GM23338 (cell line): ENCODE measurements around the gene HERC2. TPM values are rescaled to one million over a fixed set of nuclear protein-coding genes. Genes with fewer than 3 reads are reported as not detected.

Source experiments
- ATAC-seq: fragments of 200-7000 bp; cut with Tn5 transposase; 3 replicates; pipeline ENCODE4 v1.9.1; 2020
- DNase-seq: peaks from one replicate; pipeline ENCODE4 v3.0.0-alpha.2; 2015; ENCODE audit warnings: low spot score
- H2AFZ ChIP-seq: fragments of 200-600 bp; sonication (generic); 2 replicates; pipeline ENCODE4 v1.8.0; 2016; ENCODE audit warnings: antibody characterized with exemption, mild to moderate bottlenecking, moderate library complexity
- H3F3A ChIP-seq: fragments of 200-600 bp; sonication (generic); replicated peaks from 2 replicates; pipeline ENCODE4 v1.8.0; 2017; ENCODE audit warnings: antibody characterized with exemption, mixed run types, low read depth
- H3K27ac ChIP-seq: fragments of 200-600 bp; sonication (generic); 2 replicates; pipeline ENCODE4 v1.6.1; 2016; ENCODE audit warnings: low read depth
- H3K27me3 ChIP-seq: fragments of 200-600 bp; sonication (generic); 2 replicates; pipeline ENCODE4 v1.8.0; 2016; ENCODE audit warnings: mild to moderate bottlenecking, mixed run types, moderate library complexity; ENCODE audit not compliant: insufficient read depth
- H3K36me3 ChIP-seq: fragments of 200-600 bp; sonication (generic); 2 replicates; pipeline ENCODE4 v1.8.0; 2016; ENCODE audit warnings: mild to moderate bottlenecking; ENCODE audit not compliant: insufficient read depth
- H3K4me1 ChIP-seq: fragments of 200-600 bp; sonication (generic); 2 replicates; pipeline ENCODE4 v1.8.0; 2016; ENCODE audit warnings: mild to moderate bottlenecking, moderate library complexity; ENCODE audit not compliant: insufficient read depth
- H3K4me2 ChIP-seq: fragments of 200-600 bp; sonication (generic); 2 replicates; pipeline ENCODE4 v1.7.1; 2017; ENCODE audit warnings: mixed run types
- H3K4me3 ChIP-seq: fragments of 200-600 bp; sonication (generic); 2 replicates; pipeline ENCODE4 v1.6.1; 2016; ENCODE audit warnings: mixed run types
- H3K79me2 ChIP-seq: fragments of 200-600 bp; sonication (generic); replicated peaks from 2 replicates; pipeline ENCODE4 v1.8.0; 2017; ENCODE audit warnings: mild to moderate bottlenecking; ENCODE audit not compliant: insufficient read depth
- H3K9me2 ChIP-seq: fragments of 200-600 bp; sonication (generic); 2 replicates; pipeline ENCODE4 v1.8.0; 2017; ENCODE audit not compliant: insufficient read depth
- H4K20me1 ChIP-seq: fragments of 200-600 bp; sonication (generic); replicated peaks from 2 replicates; pipeline ENCODE4 v1.8.0; 2017; ENCODE audit warnings: mild to moderate bottlenecking; ENCODE audit not compliant: insufficient read depth
- H3K27ac Mint-ChIP-seq: 2 replicates; pipeline ENCODE4 v1.8.0; 2020; ENCODE audit warnings: inconsistent platforms, mild to moderate bottlenecking, moderate library complexity, mixed read lengths
- H3K27me3 Mint-ChIP-seq: 3 replicates; pipeline ENCODE4 v1.8.0; 2022; ENCODE audit warnings: low read depth, mild to moderate bottlenecking, moderate library complexity, mixed read lengths, inconsistent platforms; ENCODE audit not compliant: insufficient read depth, poor library complexity
- H3K36me3 Mint-ChIP-seq: 3 replicates; pipeline ENCODE4 v1.8.0; 2021; ENCODE audit warnings: low read depth, mild to moderate bottlenecking, inconsistent platforms, moderate library complexity, mixed read lengths
- H3K4me1 Mint-ChIP-seq: 3 replicates; pipeline ENCODE4 v1.8.0; 2020; ENCODE audit warnings: mild to moderate bottlenecking, inconsistent platforms, mixed read lengths
- H3K4me3 Mint-ChIP-seq: 3 replicates; pipeline ENCODE4 v1.8.0; 2021; ENCODE audit warnings: moderate library complexity, mild to moderate bottlenecking, inconsistent platforms, mixed read lengths
- H3K9me3 Mint-ChIP-seq: 3 replicates; pipeline ENCODE4 v1.8.0; 2020; ENCODE audit warnings: moderate library complexity, mild to moderate bottlenecking, inconsistent platforms, mixed read lengths
- CREB1 ChIP-seq: fragments of 250-450 bp; sonication (Bioruptor Pico); IDR thresholded peaks from 2 replicates; pipeline ENCODE4 v1.5.0; 2020; ENCODE audit warnings: low read depth, mild to moderate bottlenecking, moderate library complexity
- ETS1 ChIP-seq: IDR thresholded peaks from 2 replicates; pipeline ENCODE4 v1.6.1; 2016; ENCODE audit warnings: antibody characterized with exemption
- EZH2 ChIP-seq: fragments of 200-600 bp; sonication (generic); IDR thresholded peaks from one replicate; pipeline ENCODE4 v1.8.0; 2017; ENCODE audit warnings: antibody characterized with exemption, mild to moderate bottlenecking, low read depth; ENCODE audit not compliant: unreplicated experiment
- EZH2phosphoT487 ChIP-seq: fragments of 200-600 bp; sonication (generic); IDR thresholded peaks from one replicate; pipeline ENCODE4 v1.8.1; 2018; ENCODE audit warnings: antibody characterized with exemption; ENCODE audit not compliant: unreplicated experiment
- JUNB ChIP-seq: IDR thresholded peaks from one replicate; pipeline ENCODE4 v1.6.1; 2016; ENCODE audit warnings: antibody characterized with exemption; ENCODE audit not compliant: unreplicated experiment
- NANOG ChIP-seq: IDR thresholded peaks from 2 replicates; pipeline ENCODE4 v1.6.1; 2016; ENCODE audit warnings: antibody characterized with exemption, borderline replicate concordance
- POLR2AphosphoS5 ChIP-seq: IDR thresholded peaks from 2 replicates; pipeline ENCODE4 v1.6.1; 2016; ENCODE audit warnings: antibody characterized with exemption, low read depth
- STAT1 ChIP-seq: IDR thresholded peaks from one replicate; pipeline ENCODE4 v1.6.1; 2016; ENCODE audit warnings: antibody characterized with exemption; ENCODE audit not compliant: unreplicated experiment
- ZNF114 ChIP-seq: fragments of 250-450 bp; sonication (Bioruptor Pico); IDR thresholded peaks from 2 replicates; pipeline ENCODE4 v1.5.0; 2020; ENCODE audit warnings: mild to moderate bottlenecking, moderate library complexity
- ZNF462 ChIP-seq: fragments of 250-450 bp; sonication (Bioruptor Pico); IDR thresholded peaks from 2 replicates; pipeline ENCODE4 v1.5.0; 2020; ENCODE audit warnings: mild to moderate bottlenecking, moderate library complexity
- polyA plus RNA-seq: library from polyadenylated mRNA; unstranded; fragments of >200 nt; fragmentation: Nextera tagmentation; extraction: Ambion mirVana; gene quantifications from 2 replicates; pipeline ENCODE4 v1.2.1, GENCODE V29; 2016
- total RNA-seq: library from RNA; depleted of rRNA; stranded (reverse); fragments of >200 nt; shearing (Covaris generic); gene quantifications from 2 replicates; pipeline ENCODE4 v1.2.3, GENCODE V29; 2014
- TF ChIP-seq, protein P1 (sequence below): IDR thresholded peaks from one replicate; pipeline ENCODE4 v1.6.1; 2018; ENCODE audit warnings: antibody characterized with exemption; ENCODE audit not compliant: unreplicated experiment
- TF ChIP-seq, protein P2 (sequence below), 2 experiments: fragments of 200-600 bp in 1 of 2; sonication (generic) in 1 of 2; conservative IDR thresholded peaks; 2 replicates each; pipeline versions ENCODE4 v1.5.1 to v1.6.1; 2016 to 2017; ENCODE audit warnings: antibody characterized with exemption in 2 of 2, low read depth in 2 of 2, mild to moderate bottlenecking in 2 of 2, moderate library complexity in 1 of 2

Gene HERC2
- total and polyA plus RNA-seq, 2 experiments from 2014 or later: 71.3 to 80.7 TPM

- H3K36me3 Mint-ChIP-seq: peaks cover 75% of the 10 kb centered on the region
- Histone ChIP-seq H4K20me1 (no peaks in the 10 kb centered on the region; the same call in 1 of the 2 replicates), H3K36me3 (peaks cover 8% of the 10 kb centered on the region; the same call in 1 of the 2 replicates), H3K79me2 (no peaks in the 10 kb centered on the region), H3F3A (no peaks in the 10 kb centered on the region), H3K4me2 (no peak overlapping the region), H3K4me1 (no peaks in the 10 kb centered on the region), H3K27me3 (no peaks in the 10 kb centered on the region), H3K4me3 (no peak overlapping the region), H3K27ac (no peak overlapping the region), H2AFZ (no peak overlapping the region), H3K9me2 (no peaks in the 10 kb centered on the region)
- no peak for TF ChIP-seq ZNF114
- no peak for TF ChIP-seq EZH2phosphoT487
- TF ChIP-seq EZH2: no peak
- TF ChIP-seq, protein P1, sequence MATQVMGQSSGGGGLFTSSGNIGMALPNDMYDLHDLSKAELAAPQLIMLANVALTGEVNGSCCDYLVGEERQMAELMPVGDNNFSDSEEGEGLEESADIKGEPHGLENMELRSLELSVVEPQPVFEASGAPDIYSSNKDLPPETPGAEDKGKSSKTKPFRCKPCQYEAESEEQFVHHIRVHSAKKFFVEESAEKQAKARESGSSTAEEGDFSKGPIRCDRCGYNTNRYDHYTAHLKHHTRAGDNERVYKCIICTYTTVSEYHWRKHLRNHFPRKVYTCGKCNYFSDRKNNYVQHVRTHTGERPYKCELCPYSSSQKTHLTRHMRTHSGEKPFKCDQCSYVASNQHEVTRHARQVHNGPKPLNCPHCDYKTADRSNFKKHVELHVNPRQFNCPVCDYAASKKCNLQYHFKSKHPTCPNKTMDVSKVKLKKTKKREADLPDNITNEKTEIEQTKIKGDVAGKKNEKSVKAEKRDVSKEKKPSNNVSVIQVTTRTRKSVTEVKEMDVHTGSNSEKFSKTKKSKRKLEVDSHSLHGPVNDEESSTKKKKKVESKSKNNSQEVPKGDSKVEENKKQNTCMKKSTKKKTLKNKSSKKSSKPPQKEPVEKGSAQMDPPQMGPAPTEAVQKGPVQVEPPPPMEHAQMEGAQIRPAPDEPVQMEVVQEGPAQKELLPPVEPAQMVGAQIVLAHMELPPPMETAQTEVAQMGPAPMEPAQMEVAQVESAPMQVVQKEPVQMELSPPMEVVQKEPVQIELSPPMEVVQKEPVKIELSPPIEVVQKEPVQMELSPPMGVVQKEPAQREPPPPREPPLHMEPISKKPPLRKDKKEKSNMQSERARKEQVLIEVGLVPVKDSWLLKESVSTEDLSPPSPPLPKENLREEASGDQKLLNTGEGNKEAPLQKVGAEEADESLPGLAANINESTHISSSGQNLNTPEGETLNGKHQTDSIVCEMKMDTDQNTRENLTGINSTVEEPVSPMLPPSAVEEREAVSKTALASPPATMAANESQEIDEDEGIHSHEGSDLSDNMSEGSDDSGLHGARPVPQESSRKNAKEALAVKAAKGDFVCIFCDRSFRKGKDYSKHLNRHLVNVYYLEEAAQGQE: no peak
- TF ChIP-seq CREB1 (CRISPR knock-in tag): no peak
- TF ChIP-seq ZNF462 (CRISPR knock-in tag): no peak
- TF ChIP-seq POLR2AphosphoS5: no peak
- no peak for TF ChIP-seq NANOG
- TF ChIP-seq, protein P2, sequence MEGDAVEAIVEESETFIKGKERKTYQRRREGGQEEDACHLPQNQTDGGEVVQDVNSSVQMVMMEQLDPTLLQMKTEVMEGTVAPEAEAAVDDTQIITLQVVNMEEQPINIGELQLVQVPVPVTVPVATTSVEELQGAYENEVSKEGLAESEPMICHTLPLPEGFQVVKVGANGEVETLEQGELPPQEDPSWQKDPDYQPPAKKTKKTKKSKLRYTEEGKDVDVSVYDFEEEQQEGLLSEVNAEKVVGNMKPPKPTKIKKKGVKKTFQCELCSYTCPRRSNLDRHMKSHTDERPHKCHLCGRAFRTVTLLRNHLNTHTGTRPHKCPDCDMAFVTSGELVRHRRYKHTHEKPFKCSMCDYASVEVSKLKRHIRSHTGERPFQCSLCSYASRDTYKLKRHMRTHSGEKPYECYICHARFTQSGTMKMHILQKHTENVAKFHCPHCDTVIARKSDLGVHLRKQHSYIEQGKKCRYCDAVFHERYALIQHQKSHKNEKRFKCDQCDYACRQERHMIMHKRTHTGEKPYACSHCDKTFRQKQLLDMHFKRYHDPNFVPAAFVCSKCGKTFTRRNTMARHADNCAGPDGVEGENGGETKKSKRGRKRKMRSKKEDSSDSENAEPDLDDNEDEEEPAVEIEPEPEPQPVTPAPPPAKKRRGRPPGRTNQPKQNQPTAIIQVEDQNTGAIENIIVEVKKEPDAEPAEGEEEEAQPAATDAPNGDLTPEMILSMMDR (conservative IDR thresholded peaks at IDR 0.05; ENCODE audit: low read depth in 2 of 2): no peak
- TF ChIP-seq ETS1: no peak
- no peak for TF ChIP-seq STAT1
- TF ChIP-seq JUNB: no peak
- no peaks in the 10 kb centered on the region for H3K9me3 Mint-ChIP-seq
- DNase-seq (no peak), ATAC-seq (no peak)
- H3K27me3 Mint-ChIP-seq: peaks cover 9% of the 10 kb centered on the region
- no peak overlapping the region for H3K4me3 Mint-ChIP-seq
- no peak overlapping the region for H3K27ac Mint-ChIP-seq
- no peaks in the 10 kb centered on the region for H3K4me1 Mint-ChIP-seq
These were observed 203.4 kb downstream of the HERC2 start for GRCh38 chr15:28118531-28118930.
